Right kidney (tissue), 9 donors: Measurements from ENCODE around the gene AKR1E2.

Source experiments
- DNase-seq: peaks from one replicate; pipeline ENCODE4 v3.0.0-alpha.2; 2016
- long read RNA-seq, 8 donors: transcript quantifications; one replicate each; lab custom pipeline, GENCODE V29; 2026

Gene AKR1E2
- long read RNA-seq, donor 1, result 0 reads
- long read RNA-seq, donor 2, result 0 reads
- long read RNA-seq, donor 3, result 0 reads
- long read RNA-seq, donor 4, result 0 reads
- long read RNA-seq, donor 5, result 0 reads
- long read RNA-seq, donor 6, result 0 reads
- long read RNA-seq, donor 7, result 0 reads
- long read RNA-seq, donor 8, result 0 reads

DNA sequence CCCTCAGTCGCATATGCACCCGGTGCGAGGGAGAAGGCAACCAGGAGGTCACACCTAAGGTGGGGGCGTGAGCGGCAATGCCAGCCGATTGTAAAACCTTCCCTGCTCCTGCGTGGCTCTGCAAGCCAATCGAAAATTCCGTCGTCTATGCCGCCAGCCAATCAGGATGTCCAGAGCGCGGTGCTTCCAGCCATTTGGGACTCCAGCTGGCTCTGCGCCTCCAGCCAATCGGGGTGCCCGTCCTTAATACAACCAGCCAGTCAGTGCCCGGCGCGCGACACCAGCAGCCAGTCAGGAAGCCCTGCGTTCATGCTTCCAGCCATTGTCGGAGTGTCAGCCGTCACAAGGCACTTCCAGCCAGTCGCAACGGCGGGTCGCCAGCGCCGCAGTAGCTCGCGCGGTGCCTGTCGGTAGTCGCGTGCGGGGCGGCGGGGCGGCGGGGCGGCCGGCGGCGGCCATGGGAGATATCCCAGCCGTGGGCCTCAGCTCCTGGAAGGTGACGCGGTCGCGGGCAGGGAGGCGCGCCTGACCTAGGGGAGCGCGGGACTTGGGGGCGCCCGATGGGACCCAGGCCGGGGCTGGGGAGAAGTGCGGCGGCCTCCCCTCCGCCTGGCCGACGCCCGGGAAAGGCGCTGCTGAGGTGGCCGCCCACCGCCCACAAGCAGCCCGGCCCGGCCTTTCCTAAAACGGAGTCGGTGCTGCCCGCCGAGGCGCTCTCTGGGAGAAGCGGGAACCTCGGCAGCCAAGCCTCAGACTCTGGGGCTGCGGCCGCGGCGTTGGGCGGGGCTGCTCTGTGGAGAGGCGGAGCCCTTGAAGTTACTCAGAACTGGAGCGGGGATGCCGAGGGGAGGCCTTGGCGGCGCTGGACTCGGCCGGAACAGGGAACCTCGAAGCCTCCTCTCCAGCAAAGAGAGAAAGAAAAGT lies at the start of gene AKR1E2:
Gene AKR1E2, plus strand, starts transcription at position 340 of the 924 bp plus-strand sequence. Its CDS starts 118 bp downstream, at position 458.
- peak; percentile 89 for DNase-seq

- DNase-seq, result no peak
Observed at GRCh38 chr10:4776234-4776638, 49.8 kb upstream of the AKR1E2 start.

DNA sequence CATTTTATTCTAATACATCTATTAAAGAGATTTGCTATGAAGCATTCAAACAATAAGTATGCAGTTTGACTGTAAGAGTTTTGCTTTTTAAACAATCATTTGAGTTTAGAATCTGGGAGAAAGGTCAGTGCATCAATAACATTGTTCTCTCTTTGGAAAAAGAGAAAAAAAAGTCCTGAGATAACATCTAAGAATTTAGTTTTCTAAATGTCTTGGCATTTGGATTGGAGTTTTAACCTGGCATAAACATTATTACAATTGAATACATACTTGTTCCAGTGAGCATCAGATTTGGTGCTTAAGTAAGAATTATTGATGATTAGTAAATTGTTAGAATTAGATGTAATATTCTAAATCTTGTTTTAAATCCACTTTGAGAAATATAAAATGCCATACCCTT lies 47.2 kb upstream of the AKR1E2 start:
- DNase-seq, result no peak

DNA sequence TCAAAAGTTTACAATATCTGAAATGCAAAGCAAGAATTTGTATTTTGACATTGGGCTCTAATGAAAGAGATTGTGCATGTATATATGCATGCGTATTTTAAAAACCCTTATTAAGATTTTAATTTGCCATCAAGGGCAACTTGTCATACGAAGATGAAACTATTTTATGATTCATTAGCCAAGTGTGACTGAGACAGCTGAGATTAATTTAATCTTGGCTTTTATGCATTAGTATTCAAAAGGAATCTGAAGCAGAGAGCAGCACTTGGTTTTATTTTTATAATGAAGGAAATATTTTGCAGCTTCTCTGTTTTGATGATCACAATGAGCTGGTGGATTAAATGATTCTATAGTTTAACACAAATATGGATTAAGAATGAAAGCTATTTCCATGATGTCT lies 45.9 kb upstream of the AKR1E2 start:
- DNase-seq, result no peak

DNA sequence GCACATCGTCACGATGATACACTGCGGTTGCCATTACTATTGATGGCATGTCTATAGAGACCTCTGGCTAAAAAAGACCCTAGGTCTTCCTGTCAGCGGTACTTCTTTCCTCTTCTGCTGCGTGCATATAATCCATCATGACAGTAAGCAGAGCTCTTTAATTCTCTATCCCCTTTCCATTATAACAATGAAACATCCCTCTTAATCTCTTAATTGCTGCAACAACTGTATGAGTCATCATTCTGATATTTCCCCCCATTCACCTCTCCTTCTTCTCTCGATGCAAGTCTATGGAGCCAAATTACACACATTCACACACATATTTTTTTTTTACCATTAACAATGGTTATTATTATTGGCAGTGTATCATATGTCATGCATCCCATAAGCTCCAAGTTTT lies 45.2 kb upstream of the AKR1E2 start:
- no peak for DNase-seq

DNA sequence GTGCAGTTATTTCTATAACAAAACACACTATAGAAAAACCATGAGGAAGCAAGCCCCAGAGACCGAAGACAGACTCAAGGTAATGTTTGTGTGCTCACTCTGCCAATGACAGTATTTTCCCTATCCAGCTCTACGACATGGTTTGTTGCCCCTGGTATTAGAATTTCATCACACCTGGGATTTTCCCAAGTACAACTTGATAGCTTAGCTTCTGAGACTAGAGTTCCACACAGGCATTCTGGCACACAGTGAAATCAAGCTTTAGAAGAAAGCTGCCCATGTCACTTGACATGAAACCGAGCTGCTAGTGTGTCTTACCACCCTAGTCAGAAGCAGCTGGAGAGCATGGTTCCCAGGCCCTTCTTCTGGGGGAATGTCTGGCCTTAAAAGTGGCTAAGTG lies 44.1 kb upstream of the AKR1E2 start:
- no peak for DNase-seq

- no peak for DNase-seq
Observed at GRCh38 chr10:4784667-4785333, 41.2 kb upstream of the AKR1E2 start.

- DNase-seq, result no peak
Observed at GRCh38 chr10:4786043-4786839, 39.8 kb upstream of the AKR1E2 start.

GRCh38 chr10:4790045-4790444 lies 36.0 kb upstream of the AKR1E2 start:
- no peak for DNase-seq

DNA sequence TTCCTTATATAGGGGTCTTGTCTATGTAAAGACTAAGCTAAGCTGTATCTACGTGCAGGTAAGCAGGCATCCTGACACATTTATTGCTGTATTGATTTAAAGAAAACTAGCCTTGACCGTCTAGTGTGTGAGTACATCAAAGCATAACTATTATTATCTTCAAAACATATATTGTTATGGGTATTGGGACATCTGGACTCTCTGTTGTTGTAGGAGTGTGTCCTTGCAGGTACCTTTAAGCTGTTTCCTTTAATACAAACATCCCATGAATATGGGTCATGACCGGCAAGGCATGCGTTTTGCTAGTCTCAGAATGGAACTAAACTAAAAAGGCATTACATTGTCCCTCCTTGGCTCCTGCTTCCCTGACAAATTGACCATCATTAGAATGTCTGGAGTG lies 35.1 kb upstream of the AKR1E2 start:
- DNase-seq, result no peak

GRCh38 chr10:4792381-4792780 lies 33.6 kb upstream of the AKR1E2 start:
- no peak for DNase-seq

- no peak for DNase-seq
Observed at GRCh38 chr10:4801405-4801804, 24.6 kb upstream of the AKR1E2 start.

DNA sequence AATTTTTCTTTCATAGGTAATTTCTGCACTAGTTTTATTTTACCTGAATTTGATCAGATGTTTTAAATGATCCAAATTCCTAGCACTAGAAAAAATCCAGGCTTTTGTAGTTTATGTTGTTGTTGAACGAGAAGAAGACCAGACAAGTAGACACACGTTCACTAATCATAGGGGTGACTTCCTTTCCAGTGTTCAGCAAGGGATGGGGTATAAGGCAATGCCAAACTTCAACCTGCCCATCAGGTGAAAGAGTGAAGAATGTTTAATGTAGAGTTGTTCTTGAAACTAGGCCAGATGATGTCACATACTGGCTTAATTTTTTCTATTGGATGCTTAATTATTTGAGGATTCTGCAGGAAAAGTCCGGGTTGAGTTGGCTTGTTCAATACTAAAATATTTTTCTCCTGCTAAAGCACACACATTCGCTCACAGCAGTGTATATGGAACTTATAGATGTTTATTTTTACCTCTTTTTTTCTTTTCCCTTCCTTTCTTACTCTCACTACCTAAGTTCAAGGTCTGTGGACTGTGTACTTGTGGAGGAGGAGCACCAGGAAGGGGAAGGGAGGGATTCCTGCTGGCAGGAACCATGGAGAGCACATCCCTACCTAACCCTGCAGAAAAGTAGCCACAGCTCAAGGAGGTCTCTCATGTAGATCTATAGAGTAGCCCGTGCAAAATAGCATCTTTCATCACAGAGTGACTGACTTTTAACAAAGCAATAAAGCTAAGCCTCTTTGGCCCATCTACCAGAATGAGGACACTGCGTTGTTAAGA lies 23.1 kb upstream of the AKR1E2 start:
- no peak for DNase-seq

DNA sequence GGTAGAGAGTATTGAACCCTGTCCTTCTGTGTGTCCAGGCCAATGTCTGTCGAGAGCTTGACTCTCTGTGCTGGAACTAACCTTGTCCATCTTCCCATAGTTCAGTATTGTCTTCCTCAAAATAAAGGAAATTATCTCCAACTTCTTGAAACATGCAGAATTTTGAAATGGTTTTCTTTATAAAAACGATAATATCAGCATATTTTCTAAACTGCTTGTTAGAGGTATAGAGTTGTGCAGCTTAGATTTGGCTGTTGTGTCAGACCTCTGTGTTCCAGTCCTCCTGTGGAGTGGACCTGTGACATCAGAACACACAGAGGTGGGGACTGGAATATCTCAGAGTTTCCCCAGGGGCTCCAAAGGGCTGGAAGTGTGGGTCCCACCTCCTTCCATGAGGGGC lies 22.2 kb upstream of the AKR1E2 start:
- no peak for DNase-seq

DNA sequence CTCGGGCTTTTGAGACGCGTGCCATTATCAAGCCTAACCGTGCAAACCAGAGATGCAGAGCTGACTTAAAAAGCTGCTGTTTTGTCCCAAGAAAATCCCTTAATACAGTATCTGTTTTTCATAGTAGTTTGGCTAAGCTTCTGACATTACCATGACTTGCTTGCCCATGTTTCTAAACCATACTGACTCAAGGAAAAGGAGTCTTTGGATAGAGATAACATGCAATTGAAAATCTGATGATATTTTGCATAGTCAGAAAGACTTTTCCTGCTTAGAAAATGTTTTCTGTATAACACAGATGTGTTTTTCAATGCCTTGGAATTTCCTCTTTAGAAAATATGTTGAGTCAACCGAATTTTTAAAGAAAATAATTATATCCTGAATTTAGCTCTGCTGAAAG lies 21.5 kb upstream of the AKR1E2 start:
- DNase-seq, result no peak

DNA sequence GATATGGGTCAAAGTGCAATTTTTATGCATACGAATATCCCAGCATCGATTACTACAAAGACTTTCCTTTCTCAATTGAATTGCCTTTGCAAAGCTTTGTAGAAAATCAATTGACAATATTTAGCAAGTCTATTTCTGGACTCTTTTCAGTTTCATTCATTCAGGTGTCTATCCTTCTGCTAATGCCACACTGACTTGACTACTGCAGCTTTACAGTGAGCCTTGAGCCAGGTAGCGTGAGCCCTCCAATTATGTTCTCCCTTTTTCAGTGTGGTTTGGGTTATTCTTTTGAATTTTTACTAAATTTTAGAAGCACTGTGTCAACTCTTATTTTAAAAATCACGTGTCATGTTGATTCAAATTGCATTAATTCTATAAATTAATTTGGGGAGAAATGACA lies 19.5 kb upstream of the AKR1E2 start:
- no peak for DNase-seq

- DNase-seq, result no peak
Observed at GRCh38 chr10:4807761-4808507, 18.1 kb upstream of the AKR1E2 start.

DNA sequence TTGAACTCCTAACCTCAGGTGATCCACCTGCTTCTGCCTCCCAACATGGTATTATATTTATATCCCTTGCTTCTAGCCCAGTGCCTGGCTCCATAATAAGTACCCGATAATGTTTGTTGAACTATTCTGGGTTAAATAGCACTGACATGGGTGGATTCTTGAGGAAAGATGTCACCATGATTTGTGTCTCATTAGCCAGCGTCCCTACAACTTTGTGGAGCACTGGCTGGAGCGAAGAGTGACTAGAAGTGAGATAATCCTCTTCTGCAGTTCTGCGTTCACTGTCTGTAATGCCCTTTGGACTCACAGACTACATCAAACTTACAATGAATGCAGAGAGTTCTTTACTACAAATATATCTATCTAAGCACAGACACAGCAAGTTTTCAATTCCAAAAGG lies 16.9 kb upstream of the AKR1E2 start:
- no peak for DNase-seq

GRCh38 chr10:4810092-4810491 lies 15.9 kb upstream of the AKR1E2 start:
- no peak for DNase-seq

- DNase-seq, result no peak
Observed at GRCh38 chr10:4812046-4812445, 14.0 kb upstream of the AKR1E2 start.

- DNase-seq, result no peak
Observed at GRCh38 chr10:4813023-4813422, 13.0 kb upstream of the AKR1E2 start.
